Breast epithelium (tissue), 3 donors: Measurements from ENCODE around the gene TMEM187.

Experiments used
- CTCF ChIP-seq, 3 donors: fragments of 450-650 bp; IDR thresholded peaks; one replicate each; pipeline ENCODE4 v1.5.1; 2016 to 2017; ENCODE audit warnings: antibody characterized with exemption in 3 of 3, mild to moderate bottlenecking in 3 of 3, moderate library complexity in 3 of 3
- POLR2A ChIP-seq: fragments of 450-650 bp; IDR thresholded peaks from one replicate; pipeline ENCODE4 v1.6.1; 2016; ENCODE audit warnings: antibody characterized with exemption, mild to moderate bottlenecking, moderate library complexity
- POLR2AphosphoS5 ChIP-seq, 3 donors: sonication (generic); formaldehyde crosslinking; IDR thresholded peaks; one replicate each; pipeline ENCODE4 v1.6.1; 2017; ENCODE audit warnings: antibody characterized with exemption in 3 of 3

GRCh38 chrX:154032160-154032559 is 59.6 kb downstream of the TMEM187 start:
- no peak for TF ChIP-seq CTCF (IDR thresholded peaks at IDR 0.05)
- no peak for TF ChIP-seq POLR2A
- no peak for TF ChIP-seq POLR2AphosphoS5 (IDR thresholded peaks at IDR 0.05)
